Ovary (tissue), 9 donors: ENCODE results near the gene LARP4B. TPM values are rescaled to one million over a fixed set of nuclear protein-coding genes. Genes with fewer than 3 reads are reported as not detected.

Experiments used
- DNase-seq, 5 donors: peaks; one replicate each; pipeline ENCODE4 v3.0.0-alpha.2; 2019 to 2020
- H3K27ac ChIP-seq, 2 donors: fragments of 200-600 bp; one replicate each; pipeline versions ENCODE4 v1.5.1 to v1.8.0; 2019 to 2022
- H3K27me3 ChIP-seq: fragments of 200-600 bp; one replicate; pipeline ENCODE4 v1.8.0; 2022
- H3K36me3 ChIP-seq: fragments of 200-600 bp; sonication (generic); one replicate; pipeline ENCODE4 v1.5.1; 2019
- H3K4me1 ChIP-seq: one replicate; pipeline ENCODE4 v1.8.1; 2013; ENCODE audit warnings: mild to moderate bottlenecking, moderate library complexity; ENCODE audit not compliant: insufficient read depth
- H3K4me3 ChIP-seq: fragments of 200-600 bp; sonication (generic); one replicate; pipeline ENCODE4 v1.5.1; 2017
- H3K9me3 ChIP-seq, 2 donors: fragments of 200-600 bp in 1 of 2; sonication (generic) in 1 of 2; one replicate each; pipeline versions ENCODE4 v1.5.1 to v1.8.1; 2013 to 2019; ENCODE audit warnings: mild to moderate bottlenecking in 1 of 2, moderate library complexity in 1 of 2
- CTCF ChIP-seq, 3 donors: fragments of 450-650 bp in 2 of 3; fragments of 200-600 bp in 1 of 3; IDR thresholded peaks; one replicate each; pipeline versions ENCODE4 v1.5.1 to v1.8.0; 2016 to 2022; ENCODE audit warnings: antibody characterized with exemption in 3 of 3, mild to moderate bottlenecking in 1 of 3
- EP300 ChIP-seq: sonication (generic); formaldehyde crosslinking; IDR thresholded peaks from one replicate; pipeline ENCODE4 v1.6.1; 2017; ENCODE audit warnings: antibody characterized with exemption
- POLR2A ChIP-seq: fragments of 450-650 bp; IDR thresholded peaks from one replicate; pipeline ENCODE4 v1.6.1; 2017; ENCODE audit warnings: antibody characterized with exemption, mild to moderate bottlenecking, moderate library complexity
- WGBS, 3 donors: extraction: QIAGEN DNeasy Blood & Tissue Kit in 1 of 3; methylation state at CpG; one replicate each; pipeline versions ENCODE4 v1.1.5 to v1.1.7; 2013 to 2017; 5-methylcytosine and 5-hydroxymethylcytosine counted together
- intact Hi-C, 4 donors: fragments of 100-400 bp; cut with DNase I; formaldehyde crosslinking; loops; one replicate each; pipeline versions ENCODE4 v1.11.0 to v1.15.1; 2022 to 2023
- polyA plus RNA-seq, 2 donors: library from polyadenylated mRNA; stranded (reverse); fragments of 200-250 nt in 1 of 2; fragments of 350-450 nt in 1 of 2; fragmentation: Illumina TruSeq in 1 of 2; extraction: RNeasy Lipid Tissue Mini Kit (QIAGEN cat#74804) in 1 of 2; gene quantifications; one replicate each; pipeline ENCODE4 v1.2.3, GENCODE V29; 2013 to 2014
- total RNA-seq, 7 donors: library from RNA; depleted of rRNA in 2 of 7; stranded (reverse); fragments of >200 nt in 2 of 7; fragmentation: NEBNext Ultra II Directional in 3 of 7; extraction: Animal tissue kit (Norgen Biotek cat#: 25700) in 3 of 7; gene quantifications; one replicate each; pipeline versions ENCODE4 v1.1.0 to v1.2.4, GENCODE V29; 2016 to 2023
- donor health status: DM: no; HTN: no; CAD: no; lungs with moderate emphysema.
- donor health status: DM: no; HTN: no; CAD: no.
- donor health status: Bipolar disorder and iron deficiency.
- donor health status: DM: yes; HTN: yes; CAD: no.
- donor health status: DM: no; HTN: no; CAD: no.
- donor health status: DM: yes; HTN: yes; CAD: no.

LARP4B gene
- total and polyA plus RNA-seq, 9 donors = 14.4 to 77.8 (median 54.4) TPM

DNA sequence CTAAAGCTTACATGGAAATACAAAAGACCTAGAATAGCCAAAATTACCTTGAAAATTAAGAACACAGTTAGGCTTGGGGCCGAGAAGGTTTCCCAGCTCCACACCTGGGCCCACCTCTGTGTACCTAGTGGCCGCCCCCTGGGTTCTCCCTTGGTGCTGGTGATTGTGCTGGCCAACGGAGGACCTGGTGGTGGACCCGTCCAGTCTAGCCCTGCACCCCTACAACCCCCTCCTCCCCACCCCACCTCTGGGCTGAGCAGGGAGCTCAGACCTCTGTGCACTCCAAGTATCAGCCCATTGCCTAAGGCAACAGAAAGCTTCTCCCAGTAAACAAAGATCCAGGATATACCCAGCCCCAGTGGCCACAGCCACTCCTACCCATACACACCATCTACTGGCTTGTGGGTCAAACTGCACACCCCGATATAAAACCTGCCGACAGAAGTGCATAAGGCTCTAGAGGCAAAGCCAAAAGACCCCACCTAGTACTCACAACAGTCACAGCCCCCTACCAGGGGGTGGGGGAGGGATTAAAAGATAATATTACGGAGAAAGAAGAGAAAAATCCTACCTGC is 137.0 kb downstream of the LARP4B start:
- intact Hi-C loops = no loop called here
- Histone ChIP-seq H3K27me3 (no peaks in the 10 kb centered on the region), H3K4me3 (no peak overlapping the region), H3K27ac (no peak overlapping the region), H3K9me3 (no peaks in the 10 kb centered on the region), H3K4me1 (no peaks in the 10 kb centered on the region), H3K36me3 (no peaks in the 10 kb centered on the region)
- 90 to 95% (median 92%) methylated on average over 7 of the region's 7 CpGs for WGBS, 3 donors
- peak in 1 of 5 donors; percentile 20 for DNase-seq
- TF ChIP-seq POLR2A (no peak), EP300 (no peak), CTCF (IDR thresholded peaks at IDR 0.05) (no peak)

- no peaks in the 10 kb centered on the region for H3K27me3 ChIP-seq
- no peak for DNase-seq
- H3K4me1 ChIP-seq = no peaks in the 10 kb centered on the region
- 8 to 23% (median 13%) methylated on average over 3 of the region's 3 CpGs for WGBS, 3 donors
- no peak overlapping the region for H3K4me3 ChIP-seq
- intact Hi-C loops = no loop called here
- H3K27ac ChIP-seq = no peak overlapping the region
- no peaks in the 10 kb centered on the region for H3K9me3 ChIP-seq
- no peaks in the 10 kb centered on the region for H3K36me3 ChIP-seq
- TF ChIP-seq POLR2A (no peak), CTCF (IDR thresholded peaks at IDR 0.05) (no peak), EP300 (no peak)
Measured at GRCh38 chr10:792792-793100, 138.8 kb downstream of the LARP4B start.

- Histone ChIP-seq H3K36me3 (no peaks in the 10 kb centered on the region), H3K27ac (no peak overlapping the region), H3K4me3 (no peak overlapping the region), H3K4me1 (no peaks in the 10 kb centered on the region), H3K27me3 (no peaks in the 10 kb centered on the region), H3K9me3 (no peaks in the 10 kb centered on the region)
- TF ChIP-seq POLR2A = no peak
- TF ChIP-seq CTCF (IDR thresholded peaks at IDR 0.05) = no peak
- no peak for TF ChIP-seq EP300
- intact Hi-C loops = no loop called here
- DNase-seq = peak in 2 of 5 donors; percentile 0 to 21
- 70 to 80% (median 74%) methylated on average over 16 of the region's 16 CpGs for WGBS, 3 donors
Measured at GRCh38 chr10:792083-792791, 139.3 kb downstream of the LARP4B start.

DNA sequence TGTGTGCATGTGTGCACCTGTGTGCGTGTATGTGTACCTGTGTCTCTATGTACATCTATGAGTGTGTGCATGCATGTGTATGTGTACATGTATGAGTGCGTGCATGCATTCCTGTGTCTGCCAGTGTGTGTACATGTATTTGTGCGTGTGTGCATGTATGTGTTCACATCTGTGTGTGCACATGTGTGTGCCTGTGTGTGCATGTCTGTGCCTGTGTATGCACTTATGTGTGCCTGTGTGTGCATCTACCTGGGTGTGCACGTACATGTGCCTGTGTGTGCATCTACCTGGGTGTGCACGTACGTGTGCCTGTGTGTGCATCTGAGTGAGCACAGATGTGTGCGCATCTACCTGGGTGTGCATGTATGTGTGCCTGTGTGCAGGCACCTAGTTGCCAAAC is 139.9 kb downstream of the LARP4B start:
- WGBS, 3 donors = 92 to 96% (median 94%) methylated on average over 7 of the region's 7 CpGs
- Histone ChIP-seq H3K4me3 (no peak overlapping the region), H3K27ac (no peak overlapping the region), H3K27me3 (no peaks in the 10 kb centered on the region), H3K36me3 (no peaks in the 10 kb centered on the region), H3K9me3 (no peaks in the 10 kb centered on the region), H3K4me1 (no peaks in the 10 kb centered on the region)
- intact Hi-C loops = no loop called here
- no peak for TF ChIP-seq EP300
- TF ChIP-seq POLR2A = no peak
- TF ChIP-seq CTCF (IDR thresholded peaks at IDR 0.05) = no peak
- DNase-seq = peak in 1 of 5 donors; percentile 2
